NCI-H1092 (cell line): ENCODE data around the gene HMGN4.
"Not testable (repeated sequence)": the region's sequence is repeated elsewhere in the genome, so short reads cannot be mapped to it uniquely, and the experiment has no call there.

Source experiments
- DNase-seq: peaks from one replicate; lab custom pipeline; 2025; lab: John Stamatoyannopoulos, UW

HMGN4 gene

DNA sequence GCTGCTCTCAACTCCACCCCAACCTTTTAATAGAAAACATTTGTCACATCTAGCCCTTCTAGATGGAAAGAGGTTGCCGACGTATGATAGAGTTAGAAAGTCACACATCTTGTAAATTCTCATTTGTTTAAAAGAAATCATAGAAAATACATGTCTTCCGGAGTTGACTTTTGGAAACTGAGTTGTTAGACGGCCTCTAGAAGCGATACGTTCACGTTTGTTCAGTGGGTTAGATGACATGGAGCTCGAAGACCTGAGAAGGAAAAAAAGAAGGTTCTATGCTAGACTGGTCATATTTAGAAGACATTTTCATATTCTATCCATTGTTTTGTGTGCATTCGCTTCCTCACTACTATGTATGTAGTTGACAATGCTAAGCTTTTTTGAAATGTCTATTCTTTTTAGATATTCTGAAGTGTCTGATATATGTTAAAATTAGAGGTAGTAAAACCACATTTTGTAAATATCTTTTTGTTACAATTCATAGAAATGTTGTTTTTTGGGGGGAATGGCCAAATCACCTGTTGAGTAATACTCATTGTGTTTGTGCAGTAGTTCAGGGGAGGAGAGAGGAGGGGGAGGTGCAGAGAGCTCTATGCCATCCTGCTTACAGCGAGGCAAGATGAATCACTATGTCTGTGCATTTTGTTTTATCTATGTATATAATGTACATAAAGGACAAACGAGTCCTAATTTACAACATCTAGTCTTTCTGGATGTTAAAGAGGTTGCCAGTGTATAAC is 15.5 kb upstream of the HMGN4 start:
- not testable (repeated sequence) for DNase-seq

- DNase-seq: not testable (repeated sequence)
Observed at GRCh38 chr6:26524314-26524713, 13.9 kb upstream of the HMGN4 start.

DNA sequence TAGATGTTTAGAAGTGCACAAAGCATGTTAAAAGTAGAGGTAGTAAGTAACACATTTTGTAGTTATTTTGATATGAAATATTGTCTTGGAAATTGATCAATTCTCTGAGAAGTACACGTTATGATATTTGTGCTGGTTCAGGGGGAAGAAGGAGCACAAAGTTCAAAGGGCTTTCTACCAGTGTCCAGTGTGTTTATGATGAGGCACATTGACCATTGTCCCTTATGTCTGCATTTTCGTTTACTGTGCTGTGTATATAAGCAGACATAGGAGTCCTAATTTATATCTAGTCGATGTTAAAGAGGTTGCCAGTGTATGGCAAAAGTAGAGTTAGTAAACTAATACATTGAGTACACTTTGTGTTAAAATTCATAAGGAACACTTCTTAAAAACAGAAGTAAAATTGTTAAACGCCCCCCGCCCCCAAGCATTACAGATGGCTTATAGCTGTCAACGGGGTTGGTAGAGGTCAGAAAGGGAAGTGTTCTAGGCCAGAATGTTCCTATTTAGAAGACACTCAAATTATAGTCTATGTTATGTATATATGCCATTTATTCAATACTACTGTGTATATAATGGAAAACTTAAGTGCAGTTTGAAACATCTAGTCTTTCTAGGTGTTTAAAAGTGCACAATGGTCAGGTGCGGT is 13.3 kb upstream of the HMGN4 start:
- DNase-seq: no peak

- no peak for DNase-seq
Observed at GRCh38 chr6:26525838-26526237, 12.3 kb upstream of the HMGN4 start.

- DNase-seq: no peak
Observed at GRCh38 chr6:26526928-26527327, 11.2 kb upstream of the HMGN4 start.

- no peak for DNase-seq
Observed at GRCh38 chr6:26530203-26530602, 8.0 kb upstream of the HMGN4 start.

- no peak for DNase-seq
Observed at GRCh38 chr6:26531897-26532296, 6.3 kb upstream of the HMGN4 start.

DNA sequence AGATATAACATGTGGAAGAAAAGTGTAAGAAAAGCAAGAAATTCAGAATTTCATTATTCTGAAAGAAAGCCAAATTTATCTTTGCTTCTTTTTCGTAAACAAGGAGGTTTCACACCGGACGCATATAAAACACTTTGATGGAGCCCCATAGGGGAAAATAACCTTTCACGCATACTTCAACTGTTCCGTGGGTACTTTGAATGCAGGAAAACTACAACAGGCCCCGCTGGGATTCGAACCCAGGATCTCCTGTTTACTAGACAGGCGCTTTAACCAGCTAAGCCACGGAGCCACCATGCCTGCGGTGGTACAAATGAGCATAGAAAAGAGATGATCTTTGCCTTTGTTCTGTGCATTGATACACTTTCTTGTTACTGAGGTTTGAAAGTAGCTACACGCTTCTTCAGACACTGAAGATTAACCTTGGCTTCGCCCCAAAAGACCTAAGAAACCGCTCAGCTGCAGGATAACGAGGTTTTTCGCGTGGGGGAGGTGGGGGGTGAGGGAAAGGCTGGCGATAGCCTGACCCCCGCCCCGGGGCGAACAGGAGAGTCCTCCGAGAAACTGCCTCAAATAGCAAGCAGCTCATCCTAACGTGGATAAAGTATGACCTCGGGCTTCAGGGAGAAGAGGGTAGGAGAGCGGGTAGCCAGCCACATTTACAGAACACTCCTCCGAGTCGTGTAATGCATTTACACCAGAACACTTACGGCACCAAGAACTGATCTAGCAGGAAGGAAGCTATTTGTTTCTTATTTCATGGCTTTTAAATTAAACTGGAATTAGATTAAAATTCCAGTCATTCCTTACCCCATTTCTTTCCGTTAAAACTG is 5.3 kb upstream of the HMGN4 start:
- peak; percentile 80 for DNase-seq

GRCh38 chr6:26533532-26533931 is 4.6 kb upstream of the HMGN4 start:
- DNase-seq: no peak

DNA sequence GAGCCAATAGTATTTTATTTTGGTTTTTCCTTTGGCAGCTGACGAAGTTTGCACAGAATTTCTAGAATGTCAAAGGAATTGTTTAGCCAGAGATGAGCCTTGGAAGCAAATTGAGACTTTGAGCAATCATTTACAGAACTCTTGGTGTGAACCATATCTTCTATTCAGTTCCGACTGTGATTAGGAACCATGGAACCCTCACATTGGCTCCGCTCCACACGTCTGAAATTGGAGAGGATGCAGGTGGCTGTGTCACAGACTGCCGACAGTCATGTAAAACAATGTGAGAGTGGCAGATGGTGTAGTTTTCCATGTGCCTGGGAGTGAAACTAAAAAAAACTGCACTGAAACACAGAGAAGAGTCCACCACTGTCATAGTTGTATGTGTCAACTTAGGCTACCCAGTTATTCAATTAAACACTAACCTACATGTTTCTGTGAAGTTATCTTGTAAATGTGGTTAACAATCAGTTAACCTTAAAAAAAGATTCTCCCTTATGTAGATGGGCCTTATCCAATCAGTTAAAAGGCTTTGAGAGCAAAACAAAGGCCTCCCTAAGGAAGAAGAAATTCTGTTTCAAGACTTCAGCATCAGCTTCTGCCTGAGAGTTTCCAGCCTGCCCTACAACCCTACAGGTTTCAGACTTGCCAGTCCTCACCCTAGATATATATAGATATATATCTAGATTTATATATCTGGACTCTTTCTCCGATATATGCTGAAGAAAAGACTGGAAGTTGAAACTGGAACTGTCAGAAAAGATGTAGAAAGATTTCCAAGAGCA is 3.3 kb upstream of the HMGN4 start:
- no peak for DNase-seq

DNA sequence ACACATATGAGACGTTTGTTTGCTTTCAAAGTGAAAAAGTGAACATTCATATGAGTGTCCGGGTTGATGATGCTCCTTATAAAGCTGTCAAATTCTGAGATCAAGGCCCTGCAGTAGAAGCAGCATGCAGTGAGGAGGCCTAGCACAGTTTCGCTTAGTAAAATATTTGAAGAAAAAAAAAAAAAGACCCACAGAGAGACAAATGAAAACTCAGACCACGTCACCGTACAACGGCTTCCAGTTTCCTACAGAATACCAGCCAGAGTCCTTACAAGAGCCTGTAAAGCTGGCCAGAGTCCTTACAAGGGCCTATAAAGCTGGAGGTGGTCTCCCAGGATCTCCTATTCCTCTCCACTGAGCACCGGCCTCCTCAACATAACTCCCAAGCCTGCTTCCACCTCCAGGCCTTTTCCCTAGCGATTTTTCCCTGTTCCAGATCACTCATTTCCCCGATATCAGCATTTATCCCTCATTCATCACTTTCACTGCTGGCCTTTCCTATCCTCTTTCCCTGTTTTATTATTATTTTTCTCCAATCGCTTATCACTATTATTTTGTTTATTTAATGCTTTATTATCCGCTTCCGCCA is 1.5 kb upstream of the HMGN4 start:
- no peak for DNase-seq

GRCh38 chr6:26537160-26537845 is 863 bp upstream of the HMGN4 start:
- peak; percentile 84 for DNase-seq

GRCh38 chr6:26538572-26538902 is 371 bp downstream of the HMGN4 start:
- DNase-seq: no peak

DNA sequence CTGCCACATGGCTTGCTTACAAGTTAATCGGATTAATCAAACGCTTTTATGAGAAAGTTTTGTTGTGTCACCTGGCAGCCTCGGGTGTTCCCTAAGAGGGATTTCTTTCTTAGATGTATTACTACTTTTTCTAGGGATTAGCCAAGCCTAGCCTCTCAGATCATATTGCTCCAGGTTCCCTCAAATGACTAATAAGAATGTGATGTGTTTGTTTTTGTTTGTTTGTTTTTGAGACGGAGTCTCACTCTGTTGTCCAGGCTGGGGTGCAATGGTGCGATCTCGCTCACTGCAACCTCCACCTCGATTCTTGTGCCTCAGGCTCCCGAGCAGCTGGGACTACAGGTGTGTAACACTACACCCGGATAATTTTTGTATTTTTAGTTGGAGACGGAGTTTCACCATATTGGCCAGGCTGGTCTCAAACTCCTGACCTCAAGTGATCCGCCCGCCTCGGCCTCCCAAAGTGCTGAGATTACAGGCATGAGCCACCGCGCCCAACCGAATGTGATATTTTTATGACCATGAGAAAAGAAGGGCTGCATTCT is 977 bp downstream of the HMGN4 start:
- DNase-seq: no peak

- DNase-seq: no peak
Observed at GRCh38 chr6:26541579-26541978, 3.4 kb downstream of the HMGN4 start.

GRCh38 chr6:26543953-26544352 is 5.8 kb downstream of the HMGN4 start:
- no peak for DNase-seq

DNA sequence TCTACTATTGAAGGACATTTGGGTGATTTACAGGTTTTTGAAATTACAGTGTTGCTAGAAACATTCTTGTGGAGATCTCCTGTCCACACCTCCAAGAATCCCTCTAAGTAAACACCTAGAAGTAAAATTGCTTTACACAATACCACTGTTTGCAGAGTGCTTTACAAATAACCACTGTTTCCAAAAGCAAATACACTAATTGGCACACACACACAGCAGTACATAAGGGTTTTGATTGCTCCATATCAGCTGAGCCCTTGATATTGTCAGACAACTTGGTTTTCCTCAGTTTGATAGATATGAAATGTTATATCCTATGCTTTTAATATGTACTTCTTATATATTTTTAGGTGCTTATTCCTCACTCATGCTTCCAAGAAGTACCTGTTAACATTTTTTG is 6.3 kb downstream of the HMGN4 start:
- no peak for DNase-seq

GRCh38 chr6:26545627-26546026 is 7.5 kb downstream of the HMGN4 start:
- DNase-seq: no peak

DNA sequence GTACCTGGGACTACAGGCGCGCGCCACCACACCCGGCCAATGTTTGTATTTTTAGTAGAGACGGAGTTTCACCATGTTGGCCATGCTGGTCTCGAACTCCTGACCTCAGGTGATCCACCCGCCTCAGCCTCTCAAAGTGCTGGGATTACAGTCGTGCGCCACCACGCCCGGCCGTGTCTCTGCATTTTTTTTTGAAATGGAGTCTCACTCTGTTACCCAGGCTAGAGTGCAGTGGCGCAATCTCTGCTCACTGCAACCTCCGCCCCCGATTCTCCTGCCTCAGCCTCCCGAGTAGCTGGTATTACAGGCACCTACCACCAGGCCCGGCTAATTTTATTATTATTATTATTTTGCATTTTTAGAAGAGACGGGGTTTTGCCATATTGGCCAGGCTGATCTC is 9.2 kb downstream of the HMGN4 start:
- not testable (repeated sequence) for DNase-seq

GRCh38 chr6:26550250-26550993 is 12.3 kb downstream of the HMGN4 start:
- DNase-seq: peak; percentile 18
